HEK293T (cell line): ENCODE data around the gene CHST3.

Experiments used
- CTCF ChIA-PET: fragments of 350-600 bp; formaldehyde crosslinking; extraction: SDS; loops from one replicate; lab custom pipeline; 2021; ENCODE audit warnings: antibody characterized with exemption, inconsistent platforms; lab: Yijun Ruan, JAX
- POLR2A ChIA-PET: fragments of 350-600 bp; formaldehyde crosslinking; extraction: SDS; loops from one replicate; lab custom pipeline; 2020; ENCODE audit warnings: antibody characterized with exemption, inconsistent platforms; lab: Yijun Ruan, JAX
- DNase-seq: peaks from one replicate; pipeline ENCODE4 v3.0.0; 2012; ENCODE audit warnings: mixed read lengths; ENCODE audit errors: extremely low spot score
- ARNT ChIP-seq: fragments of 450-650 bp; IDR thresholded peaks from 2 replicates; pipeline ENCODE4 v1.6.1; 2017; ENCODE audit warnings: mild to moderate bottlenecking
- BHLHE40 ChIP-seq: fragments of 450-650 bp; IDR thresholded peaks from 2 replicates; pipeline ENCODE4 v1.6.1; 2016; ENCODE audit warnings: mild to moderate bottlenecking, moderate library complexity, borderline replicate concordance
- CTBP1 ChIP-seq: fragments of 450-650 bp; IDR thresholded peaks from 2 replicates; pipeline ENCODE4 v1.6.1; 2016; ENCODE audit warnings: borderline replicate concordance
- ELF4 ChIP-seq: fragments of 450-650 bp; IDR thresholded peaks from 2 replicates; pipeline ENCODE4 v1.6.1; 2017; ENCODE audit warnings: antibody characterized with exemption
- FOXA1 ChIP-seq: fragments of 450-650 bp; IDR thresholded peaks from 2 replicates; pipeline ENCODE4 v1.6.1; 2016; ENCODE audit warnings: mild to moderate bottlenecking
- FOXK2 ChIP-seq: fragments of 450-650 bp; IDR thresholded peaks from 2 replicates; pipeline ENCODE4 v1.6.1; 2016; ENCODE audit warnings: mild to moderate bottlenecking
- FOXM1 ChIP-seq: fragments of 450-650 bp; IDR thresholded peaks from 2 replicates; pipeline ENCODE4 v1.6.1; 2017; ENCODE audit warnings: mild to moderate bottlenecking, borderline replicate concordance
- HDGF ChIP-seq: fragments of 450-650 bp; IDR thresholded peaks from 2 replicates; pipeline ENCODE4 v1.6.1; 2017; ENCODE audit warnings: antibody characterized with exemption, borderline replicate concordance
- L3MBTL2 ChIP-seq: fragments of 450-650 bp; conservative IDR thresholded peaks from 2 replicates; pipeline ENCODE4 v1.6.1; 2016; ENCODE audit warnings: mild to moderate bottlenecking
- LEF1 ChIP-seq: fragments of 450-650 bp; IDR thresholded peaks from 2 replicates; pipeline ENCODE4 v1.6.1; 2017; ENCODE audit warnings: mild to moderate bottlenecking, borderline replicate concordance
- NFRKB ChIP-seq: fragments of 450-650 bp; IDR thresholded peaks from 2 replicates; pipeline ENCODE4 v1.6.1; 2016; ENCODE audit warnings: mild to moderate bottlenecking, moderate library complexity
- PKNOX1 ChIP-seq: fragments of 450-650 bp; IDR thresholded peaks from 2 replicates; pipeline ENCODE4 v1.6.1; 2016
- SP1 ChIP-seq: fragments of 450-650 bp; IDR thresholded peaks from 2 replicates; pipeline ENCODE4 v1.6.1; 2017
- SUZ12 ChIP-seq: fragments of 450-650 bp; IDR thresholded peaks from 2 replicates; pipeline ENCODE4 v1.6.1; 2016; ENCODE audit warnings: mild to moderate bottlenecking
- TARDBP ChIP-seq: fragments of 450-650 bp; IDR thresholded peaks from 2 replicates; pipeline ENCODE4 v1.6.1; 2016
- ZNF384 ChIP-seq: fragments of 450-650 bp; IDR thresholded peaks from 2 replicates; pipeline ENCODE4 v1.6.1; 2016

The CHST3 gene

GRCh38 chr10:71961831-71962230 lies 2.4 kb upstream of the CHST3 start:
- no peak for DNase-seq
- no peak for TF ChIP-seq BHLHE40
- TF ChIP-seq FOXM1: no peak
- TF ChIP-seq ARNT: no peak
- no peak for TF ChIP-seq LEF1
- TF ChIP-seq PKNOX1: no peak
- TF ChIP-seq SP1: no peak
- no peak for TF ChIP-seq TARDBP
- TF ChIP-seq SUZ12: no peak
- TF ChIP-seq L3MBTL2: no peak
- no peak for TF ChIP-seq CTBP1
- TF ChIP-seq NFRKB: no peak
- no peak for TF ChIP-seq FOXA1
- TF ChIP-seq FOXK2: no peak
- TF ChIP-seq ZNF384: no peak
- CTCF ChIA-PET: no interaction called here
- POLR2A ChIA-PET: no interaction called here

GRCh38 chr10:71962901-71963300 lies 1.3 kb upstream of the CHST3 start:
- POLR2A ChIA-PET: interaction anchor here (1.7 kb wide), 1 partner anchor 11 kb away, joined by 5 read pairs; no protein-coding TSS in a partner anchor
- CTCF ChIA-PET: interaction anchor here (0.8 to 1.6 kb wide), 2 partner anchors 66 to 86 kb away, joined by 3 to 7 read pairs; no protein-coding TSS in a partner anchor
- TF ChIP-seq FOXM1 (no peak), FOXA1 (no peak), NFRKB (no peak), PKNOX1 (no peak), SUZ12 (no peak), ZNF384 (no peak)
- no peak for DNase-seq

DNA sequence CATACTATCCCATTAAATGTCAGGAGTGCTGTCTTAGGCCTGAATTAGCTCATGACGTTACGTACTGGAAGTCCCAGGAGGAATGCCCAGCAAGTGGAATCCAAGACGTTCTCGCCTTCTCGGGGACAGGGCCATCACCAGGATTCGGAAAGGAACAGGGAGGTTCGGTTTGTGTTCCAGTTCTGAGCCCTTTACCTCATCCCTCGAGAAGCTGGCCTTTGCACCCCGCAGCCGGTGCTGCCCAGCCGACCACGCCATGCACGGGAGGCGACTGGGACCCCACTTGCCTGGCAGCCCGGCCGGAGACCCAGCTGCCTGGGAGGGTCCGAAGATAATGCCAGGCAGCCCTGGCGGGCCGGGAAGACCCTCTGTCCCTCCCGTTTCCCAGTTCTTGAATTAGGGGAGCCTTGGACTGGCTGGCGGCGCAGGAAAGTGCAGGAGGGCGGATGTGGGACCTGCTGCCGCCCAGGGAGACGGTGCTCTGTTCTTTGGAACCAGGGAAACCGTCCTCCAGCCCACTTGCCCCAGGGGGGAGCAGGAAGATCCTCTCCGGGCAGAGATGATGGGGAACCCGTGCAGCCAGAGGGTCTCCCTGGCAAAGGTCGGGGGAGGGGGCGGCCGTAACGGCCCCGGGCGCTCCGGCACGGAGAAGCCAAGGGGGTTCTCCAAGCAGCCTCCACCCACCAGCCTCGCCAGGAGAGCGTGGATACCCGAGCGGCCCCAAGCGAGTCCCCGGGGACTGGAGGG lies 671 bp upstream of the CHST3 start:
- DNase-seq: no peak
- POLR2A ChIA-PET: interaction anchor here (1.0 to 1.7 kb wide), 5 partner anchors 11 to 127 kb away, joined by 3 to 5 read pairs (median 4); no protein-coding TSS in a partner anchor

DNA sequence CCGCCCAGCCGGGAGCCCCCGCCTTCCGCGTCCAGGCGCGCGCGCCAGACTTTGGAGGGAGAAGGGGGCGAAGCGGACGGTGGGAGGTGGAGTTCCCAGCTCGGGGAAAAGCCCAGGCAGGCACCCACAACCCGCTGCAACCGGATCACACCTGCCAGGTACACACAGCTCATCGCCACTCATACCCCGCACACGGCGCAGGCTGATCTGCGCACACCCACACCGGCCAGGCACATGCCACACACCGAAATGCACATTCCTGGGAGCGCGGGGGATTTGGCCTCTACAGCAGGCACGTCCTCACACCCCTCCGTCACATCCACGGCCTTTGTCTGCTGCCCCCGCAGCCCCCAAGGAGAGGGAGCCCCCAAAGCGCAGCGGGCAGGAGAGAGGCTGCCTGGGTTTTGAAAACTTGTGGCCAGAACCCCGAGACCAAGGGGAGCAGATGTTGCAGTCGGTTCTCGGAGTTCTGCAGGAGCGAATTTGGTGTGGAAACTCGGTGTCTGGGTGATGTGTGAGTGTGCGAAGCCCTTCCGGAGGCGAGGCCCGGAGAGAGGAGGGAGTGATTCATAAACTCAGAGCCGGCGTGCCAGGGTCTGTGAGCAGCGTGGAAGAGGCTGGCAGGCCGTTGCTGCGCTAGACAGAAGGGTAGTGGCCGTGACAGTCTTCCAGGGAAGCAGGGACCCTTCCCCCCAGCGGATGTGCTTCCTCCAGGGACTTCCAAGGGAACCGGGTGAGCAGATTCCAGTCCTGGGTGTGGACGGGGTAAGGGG lies 734 bp downstream of the CHST3 start:
- ChIA-PET CTCF (interaction anchor here (0.6 to 0.9 kb wide), 3 partner anchors 9 to 337 kb away, joined by 3 to 4 read pairs (median 3); no protein-coding TSS in a partner anchor), POLR2A (interaction anchor here (0.7 to 1.6 kb wide), 4 partner anchors 12 to 114 kb away, joined by 3 to 5 read pairs (median 4); partner anchors contain the start of gene PSAP)
- no peak for DNase-seq
- TF ChIP-seq NFRKB (no peak), L3MBTL2 (peak; percentile 72)

More for the DNA sequence above, 671 bp upstream of the CHST3 start:
- no peak for TF ChIP-seq FOXM1
- no peak for TF ChIP-seq ZNF384
- TF ChIP-seq LEF1: no peak
- TF ChIP-seq PKNOX1: no peak
- TF ChIP-seq ARNT: no peak
- no peak for TF ChIP-seq SP1
- TF ChIP-seq ELF4: no peak
- no peak for TF ChIP-seq CTBP1
- TF ChIP-seq SUZ12: no peak
- TF ChIP-seq L3MBTL2: no peak
- CTCF ChIA-PET: interaction anchor here (0.8 to 1.6 kb wide), 2 partner anchors 67 to 85 kb away, joined by 3 to 7 read pairs; no protein-coding TSS in a partner anchor

GRCh38 chr10:71965623-71966022 lies 1.4 kb downstream of the CHST3 start:
- no peak for TF ChIP-seq HDGF
- no peak for TF ChIP-seq NFRKB
- no peak for TF ChIP-seq FOXA1
- no peak for TF ChIP-seq ZNF384
- TF ChIP-seq FOXM1: no peak
- no peak for TF ChIP-seq BHLHE40
- TF ChIP-seq L3MBTL2: no peak
- TF ChIP-seq LEF1: no peak
- no peak for TF ChIP-seq FOXK2
- no peak for DNase-seq
- ChIA-PET CTCF (interaction anchor here (0.9 kb wide), 1 partner anchor 10 kb away, joined by 3 read pairs; no protein-coding TSS in a partner anchor), POLR2A (no interaction called here)
